H1 (cell line): ENCODE data around the gene CCT3. TPM values are rescaled to one million over a fixed set of nuclear protein-coding genes. Genes with fewer than 3 reads are reported as not detected.

Experiments
- CTCF ChIA-PET: fragments of 300-600 bp; sonication (Branson Sonifier 250); formaldehyde crosslinking; loops from one replicate; lab custom pipeline; 2021; ENCODE audit not compliant: partially characterized antibody; lab: Charles Lee
- POLR2A ChIA-PET: fragments of 300-600 bp; sonication (Branson Sonifier 250); formaldehyde crosslinking; loops from one replicate; lab custom pipeline; 2021; ENCODE audit warnings: inconsistent platforms; ENCODE audit not compliant: partially characterized antibody; lab: Charles Lee
- DNase-seq, 2 experiments: peaks; one replicate each; pipeline versions ENCODE4 v3.0.0 to v3.0.0-alpha.2; 2010 to 2022; ENCODE audit warnings: low spot score in 2 of 2, low read depth in 1 of 2, mixed read lengths in 1 of 2
- FAIRE-seq: peaks from 2 replicates; lab custom pipeline; 2011; peaks lifted over from hg19 to GRCh38; lab: Jason Lieb, UNC
- H2AFZ ChIP-seq: 2 replicates; pipeline ENCODE4 v1.8.1; 2012; ENCODE audit warnings: low read length, inconsistent platforms
- H2AK5ac ChIP-seq: 2 replicates; pipeline ENCODE4 v1.6.1; 2013; ENCODE audit warnings: low read depth, low read length
- H2BK120ac ChIP-seq: replicated peaks from 2 replicates; pipeline ENCODE3; 2013; ENCODE audit warnings: low read depth, low read length, inconsistent platforms
- H2BK12ac ChIP-seq: 2 replicates; pipeline ENCODE4 v1.6.1; 2013; ENCODE audit warnings: low read depth, low read length
- H2BK15ac ChIP-seq: 2 replicates; pipeline ENCODE4 v1.6.1; 2013; ENCODE audit warnings: low read length
- H2BK20ac ChIP-seq: 2 replicates; pipeline ENCODE4 v1.6.1; 2013; ENCODE audit warnings: low read length
- H2BK5ac ChIP-seq: 2 replicates; pipeline ENCODE4 v1.6.1; 2013; ENCODE audit warnings: low read depth, low read length
- H3K14ac ChIP-seq: 2 replicates; pipeline ENCODE4 v1.6.1; 2013; ENCODE audit warnings: inconsistent platforms; ENCODE audit not compliant: insufficient read length
- H3K18ac ChIP-seq: 2 replicates; pipeline ENCODE4 v1.6.1; 2013; ENCODE audit warnings: low read length; ENCODE audit errors: extremely low read depth
- H3K23ac ChIP-seq: 2 replicates; pipeline ENCODE4 v1.6.1; 2013; ENCODE audit warnings: inconsistent platforms; ENCODE audit not compliant: insufficient read length
- H3K23me2 ChIP-seq: 2 replicates; pipeline ENCODE4 v1.6.1; 2013; ENCODE audit warnings: low read depth, low read length
- H3K27ac ChIP-seq: 2 replicates; pipeline ENCODE4 v1.6.1; 2011; ENCODE audit warnings: low read depth, low read length, inconsistent platforms
- H3K27me3 ChIP-seq, 4 experiments: replicated peaks in 1 of 4; 1 replicate in 1 of 4; 2 replicates in 3 of 4; pipeline versions ENCODE4 v1.6.1 to v1.8.1; 2011 to 2013; ENCODE audit warnings: low read length in 3 of 4, mild to moderate bottlenecking in 3 of 4, inconsistent platforms in 2 of 4, mixed read lengths in 2 of 4, moderate library complexity in 1 of 4; ENCODE audit not compliant: control insufficient read depth in 3 of 4, insufficient read depth in 3 of 4; ENCODE audit errors: extremely low read depth in 1 of 4
- H3K36me3 ChIP-seq, 4 experiments: 2 replicates each; pipeline versions ENCODE4 v1.6.1 to v1.8.1; 2011 to 2013; ENCODE audit warnings: mild to moderate bottlenecking in 4 of 4, low read length in 3 of 4, moderate library complexity in 2 of 4, control low read depth in 1 of 4, inconsistent platforms in 1 of 4; ENCODE audit not compliant: insufficient read depth in 4 of 4, control insufficient read depth in 2 of 4
- H3K4ac ChIP-seq: replicated peaks from 2 replicates; pipeline ENCODE3; 2013; ENCODE audit warnings: low read length, low read depth, mixed read lengths, inconsistent platforms; ENCODE audit not compliant: insufficient read length
- H3K4me1 ChIP-seq, 4 experiments: replicated peaks in 1 of 4; 1 replicate in 1 of 4; 2 replicates in 3 of 4; pipeline versions ENCODE4 v1.6.1 to v1.8.1; 2011 to 2013; ENCODE audit warnings: low read length in 3 of 4, inconsistent platforms in 2 of 4, mixed read lengths in 1 of 4; ENCODE audit not compliant: insufficient read depth in 4 of 4, control insufficient read depth in 3 of 4
- H3K4me2 ChIP-seq, 2 experiments: 2 replicates each; pipeline versions ENCODE4 v1.6.1 to v1.8.1; 2011 to 2013; ENCODE audit warnings: low read depth in 2 of 2, low read length in 2 of 2, control low read depth in 1 of 2, inconsistent platforms in 1 of 2, mild to moderate bottlenecking in 1 of 2; ENCODE audit not compliant: insufficient read depth in 1 of 2
- H3K4me3 ChIP-seq, 4 experiments: fragments of 200-600, 300-600 bp in 1 of 4; sonication (generic), shearing (Covaris generic), sonication (Bioruptor Twin) in 1 of 4; 2 replicates each; pipeline versions ENCODE4 v1.5.1 to v1.8.1; 2011 to 2016; ENCODE audit warnings: low read length in 4 of 4, low read depth in 3 of 4, control low read depth in 2 of 4, inconsistent platforms in 2 of 4, mild to moderate bottlenecking in 2 of 4, mixed read lengths in 1 of 4, moderate library complexity in 1 of 4; ENCODE audit not compliant: insufficient read depth in 2 of 4; ENCODE audit errors: extremely low read depth in 1 of 4
- H3K56ac ChIP-seq: replicated peaks from 2 replicates; pipeline ENCODE3; 2013; ENCODE audit warnings: low read depth, mild to moderate bottlenecking, mixed read lengths, low read length, inconsistent platforms; ENCODE audit not compliant: insufficient read length
- H3K79me1 ChIP-seq: 2 replicates; pipeline ENCODE4 v1.6.1; 2013; ENCODE audit warnings: low read depth, low read length, control low read depth
- H3K79me2 ChIP-seq, 2 experiments: 2 replicates each; pipeline versions ENCODE4 v1.6.1 to v1.8.1; 2012 to 2013; ENCODE audit warnings: low read length in 2 of 2, mild to moderate bottlenecking in 2 of 2, inconsistent platforms in 1 of 2; ENCODE audit not compliant: insufficient read depth in 2 of 2, control insufficient read depth in 1 of 2
- H3K9ac ChIP-seq, 4 experiments: replicated peaks in 1 of 4; 1 replicate in 1 of 4; 2 replicates in 3 of 4; pipeline versions ENCODE4 v1.6.1 to v1.8.1; 2011 to 2013; ENCODE audit warnings: low read depth in 3 of 4, low read length in 3 of 4, control low read depth in 2 of 4, mild to moderate bottlenecking in 2 of 4, moderate library complexity in 2 of 4, inconsistent platforms in 1 of 4; ENCODE audit errors: extremely low read depth in 1 of 4
- H3K9me3 ChIP-seq, 2 experiments: 2 replicates each; pipeline versions ENCODE4 v1.6.1 to v1.8.1; 2012 to 2013; ENCODE audit warnings: mild to moderate bottlenecking in 2 of 2, moderate library complexity in 2 of 2, control low read depth in 1 of 2, inconsistent platforms in 1 of 2, low read depth in 1 of 2, low read length in 1 of 2, mixed read lengths in 1 of 2; ENCODE audit not compliant: insufficient read depth in 2 of 2
- H4K20me1 ChIP-seq, 2 experiments: replicated peaks in 1 of 2; 2 replicates each; pipeline versions ENCODE3 to v1.8.1; 2011 to 2013; ENCODE audit warnings: inconsistent platforms in 2 of 2, low read length in 2 of 2, mild to moderate bottlenecking in 1 of 2; ENCODE audit not compliant: insufficient read depth in 2 of 2, control insufficient read depth in 1 of 2
- H4K5ac ChIP-seq: 2 replicates; pipeline ENCODE4 v1.6.1; 2013; ENCODE audit warnings: low read length, low read depth, mixed read lengths, inconsistent platforms; ENCODE audit not compliant: insufficient read length
- H4K8ac ChIP-seq: 2 replicates; pipeline ENCODE4 v1.8.0; 2013; ENCODE audit warnings: mild to moderate bottlenecking, moderate library complexity, low read length, inconsistent platforms; ENCODE audit not compliant: insufficient read depth; ENCODE audit errors: extremely low read depth
- H4K91ac ChIP-seq: replicated peaks from 2 replicates; pipeline ENCODE3; 2013; ENCODE audit warnings: low read length, mixed read lengths, inconsistent platforms; ENCODE audit not compliant: insufficient read length
- WGBS, 2 experiments: shearing (Covaris generic) in 1 of 2; methylation state at CpG; one replicate each; pipeline versions ENCODE4 v1.1.6 to v1.1.7; 2013 to 2015; ENCODE audit warnings: low lambda C conversion rate in 2 of 2, mixed read lengths in 2 of 2, inconsistent platforms in 1 of 2, low coverage in 1 of 2, missing lambda C conversion rate in 1 of 2; ENCODE audit not compliant: insufficient replicate concordance in 2 of 2, insufficient coverage in 1 of 2, insufficient read length in 1 of 2; ENCODE audit errors: extremely low coverage in 1 of 2, missing lambda C conversion rate in 1 of 2; 5-methylcytosine and 5-hydroxymethylcytosine counted together
- polyA plus RNA-seq, 7 experiments: library from polyadenylated mRNA; depleted of rRNA in 3 of 7; stranded (reverse) in 5 of 7; unstranded in 2 of 7; fragments of >200 nt in 5 of 7; fragments of 200-250 nt in 2 of 7; gene quantifications; 1 replicate in 5 of 7; 2 replicates in 1 of 7; 4 replicates in 1 of 7; pipeline versions ENCODE4 v1.2.1 to v1.2.3, GENCODE V29; 2011 to 2013; ENCODE audit warnings: missing spikeins in 2 of 7, mixed read lengths in 2 of 7
- total RNA-seq: library from RNA; stranded (reverse); fragmentation: NEBNext Ultra II Directional; extraction: Animal tissue kit (Norgen Biotek cat#: 25700); gene quantifications from 2 replicates; pipeline ENCODE4 v1.2.1, GENCODE V29; 2021

The CCT3 gene
- total and polyA plus RNA-seq, 2 of the 8 experiments (the other 6 are each of a cell fraction or from before 2014, with no cell fraction given) = 431 to 480 TPM

DNA sequence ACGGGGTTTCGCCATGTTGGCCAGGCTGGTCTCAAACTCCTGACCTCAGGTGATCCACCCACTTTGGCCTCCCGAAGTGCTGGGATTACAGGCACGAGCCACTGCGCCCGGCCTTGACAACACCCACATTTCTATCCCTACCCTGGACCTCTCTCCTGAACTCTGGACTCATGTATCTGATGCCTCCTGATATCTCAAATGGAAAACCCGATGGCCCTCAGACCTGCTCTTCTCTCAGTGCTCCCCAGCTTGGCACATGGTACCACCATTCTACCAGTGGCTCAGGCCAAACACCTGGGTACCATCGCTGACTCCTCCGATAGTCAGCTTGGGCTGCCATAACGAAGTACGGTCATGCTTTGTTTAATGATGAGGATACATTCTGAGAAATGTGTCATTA lies 22.4 kb upstream of the CCT3 start:
- H3K4me1 ChIP-seq = peaks cover 0 to 4% (median 2%) of the 10 kb centered on the region in 4 experiments; a peak in 3 of 7 replicates
- H3K4ac ChIP-seq = no peak overlapping the region
- H3K79me1 ChIP-seq = no peaks in the 10 kb centered on the region
- no peak overlapping the region for H4K91ac ChIP-seq
- H3K79me2 ChIP-seq = no peaks in the 10 kb centered on the region
- H3K4me3 ChIP-seq = no peak overlapping the region
- H3K23ac ChIP-seq = no peak overlapping the region
- FAIRE-seq (no peak), DNase-seq (no peak)
- H3K18ac ChIP-seq = no peak overlapping the region
- no peak overlapping the region for H2BK15ac ChIP-seq
- POLR2A ChIA-PET = interaction anchor here (1.2 to 1.3 kb wide), 2 partner anchors 30 to 85 kb away, joined by 3 read pairs; no protein-coding TSS in a partner anchor
- H3K4me2 ChIP-seq = no peak overlapping the region
- H2BK12ac ChIP-seq = no peak overlapping the region
- H3K9ac ChIP-seq = no peak overlapping the region
- H3K27me3 ChIP-seq = no peaks in the 10 kb centered on the region; a peak in 1 of 7 replicates
- no peak overlapping the region for H3K27ac ChIP-seq
- no peaks in the 10 kb centered on the region for H3K36me3 ChIP-seq
- H3K56ac ChIP-seq = no peak overlapping the region
- H3K14ac ChIP-seq = no peak overlapping the region
- CTCF ChIA-PET = interaction anchor here (1.2 to 6.1 kb wide), 13 partner anchors 12 to 265 kb away, joined by 3 to 60 read pairs (median 6); partner anchors contain the start of genes CCT3 and TSACC
- no peak overlapping the region for H4K5ac ChIP-seq
- no peaks in the 10 kb centered on the region for H3K9me3 ChIP-seq
- no peak overlapping the region for H2BK120ac ChIP-seq
- H2BK20ac ChIP-seq = no peak overlapping the region
- H4K20me1 ChIP-seq = no peaks in the 10 kb centered on the region
- H4K8ac ChIP-seq = no peak overlapping the region
- H2AK5ac ChIP-seq = no peak overlapping the region
- H3K23me2 ChIP-seq = peaks cover 6% of the 10 kb centered on the region; the same call in 1 of the 2 replicates
- H2BK5ac ChIP-seq = no peak overlapping the region
- no peak overlapping the region for H2AFZ ChIP-seq
- 96% methylated on average over 11 of the region's 11 CpGs; no CpG with 5 or more reads in 1 of the 2 experiments for WGBS, 2 experiments
